Panc1 (cell line): Measurements from ENCODE around the gene TRIM10. TPM values are rescaled to one million over a fixed set of nuclear protein-coding genes. Genes with fewer than 3 reads are reported as not detected.

ENCODE experiments used
- ATAC-seq: fragments of 200-7000 bp; cut with Tn5 transposase; 2 replicates; pipeline ENCODE4 v1.9.1; 2020; ENCODE audit warnings: mild to moderate bottlenecking, moderate library complexity
- BruUV-seq: library from RNA; stranded (reverse); fragments of 400-500 nt; replicated peaks from 2 replicates; lab custom pipeline; 2021; lab: Mats Ljungman, UMichigan
- CTCF ChIA-PET: fragments of 300-600 bp; sonication (Branson Sonifier 250); formaldehyde crosslinking; loops from one replicate; lab custom pipeline; 2022; ENCODE audit warnings: antibody characterized with exemption; lab: Charles Lee
- POLR2A ChIA-PET: fragments of 300-600 bp; sonication (Branson Sonifier 250); formaldehyde crosslinking; loops from one replicate; lab custom pipeline; 2022; ENCODE audit warnings: antibody characterized with exemption; lab: Charles Lee
- DNase-seq: peaks from one replicate; pipeline ENCODE4 v3.0.0-alpha.2; 2010; ENCODE audit warnings: low read depth, low spot score
- H3K27ac ChIP-seq: 2 replicates; pipeline ENCODE4 v1.5.1; 2011; ENCODE audit warnings: mild to moderate bottlenecking, low read length, inconsistent platforms
- H3K27me3 ChIP-seq: fragments of 200-500 bp; sonication (Bioruptor generic); 2 replicates; pipeline ENCODE4 v1.6.0; 2014; ENCODE audit warnings: low read length, inconsistent platforms; ENCODE audit not compliant: control insufficient read depth, insufficient read depth
- H3K36me3 ChIP-seq: fragments of 200-500 bp; sonication (Bioruptor generic); 2 replicates; pipeline ENCODE4 v1.5.1; 2014; ENCODE audit warnings: inconsistent platforms, mild to moderate bottlenecking, low read length, moderate library complexity; ENCODE audit not compliant: control insufficient read depth, insufficient read depth
- H3K4me1 ChIP-seq: 2 replicates; pipeline ENCODE4 v1.5.1; 2011; ENCODE audit warnings: inconsistent platforms, mild to moderate bottlenecking, low read length, moderate library complexity; ENCODE audit not compliant: control insufficient read depth, insufficient read depth
- H3K4me3 ChIP-seq, 2 experiments: 2 replicates each; pipeline ENCODE4 v1.5.1; 2011 to 2012; ENCODE audit warnings: low read depth in 2 of 2, low read length in 2 of 2, mild to moderate bottlenecking in 2 of 2, inconsistent platforms in 1 of 2, moderate library complexity in 1 of 2
- H3K9me3 ChIP-seq: fragments of 200-500 bp; sonication (Bioruptor generic); 2 replicates; pipeline ENCODE4 v1.5.1; 2014; ENCODE audit warnings: low read depth, mild to moderate bottlenecking, inconsistent platforms, low read length, moderate library complexity; ENCODE audit not compliant: control insufficient read depth, insufficient read depth
- CTCF ChIP-seq: fragments of 450-650 bp; IDR thresholded peaks from 2 replicates; pipeline ENCODE4 v1.5.1; 2017; ENCODE audit warnings: mild to moderate bottlenecking
- POLR2AphosphoS5 ChIP-seq: IDR thresholded peaks from 2 replicates; pipeline ENCODE4 v1.6.1; 2012; ENCODE audit warnings: mild to moderate bottlenecking, low read depth, low read length, moderate library complexity
- REST ChIP-seq, 2 experiments: IDR thresholded peaks; 2 replicates each; pipeline ENCODE4 v1.6.1; 2011 to 2012; ENCODE audit warnings: low read depth in 2 of 2, control low read depth in 1 of 2, low read length in 1 of 2, mild to moderate bottlenecking in 1 of 2, moderate library complexity in 1 of 2; ENCODE audit not compliant: insufficient read depth in 1 of 2
- SIN3A ChIP-seq: IDR thresholded peaks from 2 replicates; pipeline ENCODE4 v1.6.1; 2012; ENCODE audit warnings: low read depth, mild to moderate bottlenecking, low read length, moderate library complexity, borderline replicate concordance; ENCODE audit not compliant: insufficient read depth
- TCF7L2 ChIP-seq: IDR thresholded peaks from 2 replicates; pipeline ENCODE4 v1.6.1; 2011; ENCODE audit warnings: mild to moderate bottlenecking, low read depth, low read length, inconsistent platforms
- in situ Hi-C: cut with HindIII; loops from 2 replicates; pipeline ENCODE4 v1.10.0; 2016; ENCODE audit warnings: low sequenced_read_pairs, low pct_unique_long_range_greater_than_20kb
- intact Hi-C: fragments of 100-400 bp; cut with micrococcal nuclease; formaldehyde crosslinking; loops from one replicate; pipeline ENCODE4 v1.10.0; 2022; ENCODE audit not compliant: unreplicated experiment
- total RNA-seq: library from RNA; stranded (reverse); gene quantifications from one replicate; pipeline ENCODE4 v1.2.1, GENCODE V29; 2021; ENCODE audit not compliant: unreplicated experiment

TRIM10 gene
- total RNA-seq, 1 experiment from 2014 or later, result not detected

DNA sequence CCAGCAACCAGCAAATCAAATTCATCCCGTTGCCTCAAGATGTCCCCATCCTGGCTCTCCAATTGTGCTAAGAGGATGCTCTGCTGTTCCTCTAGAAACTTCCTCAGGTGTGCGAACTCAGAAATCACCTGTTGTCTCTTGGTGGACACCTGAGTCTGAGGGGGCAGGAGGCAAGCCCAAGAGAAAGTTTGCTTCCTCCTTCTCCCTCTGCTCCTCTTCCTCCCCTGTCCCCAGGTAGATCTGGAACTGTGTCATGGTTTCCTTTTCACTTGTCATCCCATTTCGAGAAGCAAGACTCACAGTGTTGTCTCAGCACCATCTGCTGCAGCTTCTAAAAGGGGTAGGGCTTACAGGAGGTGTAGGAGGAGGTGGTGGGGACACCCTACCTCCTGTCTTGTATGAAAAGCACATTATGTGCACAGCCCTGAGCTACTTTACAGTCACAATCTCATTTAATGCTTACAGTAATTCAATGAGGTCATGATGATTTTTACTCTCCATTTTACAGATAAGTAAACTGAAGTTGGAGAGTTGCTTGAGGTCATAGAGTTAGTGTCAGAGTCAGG lies 2.5 kb downstream of the TRIM10 start:
- Histone ChIP-seq H3K36me3 (no peaks in the 10 kb centered on the region), H3K4me1 (no peaks in the 10 kb centered on the region), H3K9me3 (no peaks in the 10 kb centered on the region), H3K27ac (no peak overlapping the region), H3K27me3 (peaks cover 14% of the 10 kb centered on the region), H3K4me3 (no peak overlapping the region)
- ATAC-seq (no peak), DNase-seq (no peak)
- TF ChIP-seq SIN3A, result no peak
- no peak for TF ChIP-seq TCF7L2
- no peak for TF ChIP-seq REST (IDR thresholded peaks at IDR 0.05; ENCODE audit: insufficient read depth in 1 of 2, low read depth in 2 of 2, low read length in 1 of 2)
- no peak for TF ChIP-seq POLR2AphosphoS5
- no peak for TF ChIP-seq CTCF
- in situ Hi-C loops (no loop called here), intact Hi-C loops (no loop called here)
- POLR2A ChIA-PET, result no interaction called here
- BruUV-seq, result no TSS peak
- CTCF ChIA-PET, result no interaction called here

- DNase-seq (no peak), ATAC-seq (no peak)
- in situ Hi-C loops, result no loop called here
- H3K27ac ChIP-seq, result no peak overlapping the region
- POLR2A ChIA-PET, result no interaction called here
- no peak for TF ChIP-seq POLR2AphosphoS5
- TF ChIP-seq REST (IDR thresholded peaks at IDR 0.05; ENCODE audit: insufficient read depth in 1 of 2, low read depth in 2 of 2, low read length in 1 of 2), result no peak
- TF ChIP-seq TCF7L2, result no peak
- TF ChIP-seq CTCF, result no peak
- TF ChIP-seq SIN3A, result no peak
- CTCF ChIA-PET, result no interaction called here
- no peaks in the 10 kb centered on the region for H3K4me1 ChIP-seq
- BruUV-seq, result no TSS peak
- intact Hi-C loops, result no loop called here
- no peak overlapping the region for H3K4me3 ChIP-seq
- peaks cover 14% of the 10 kb centered on the region for H3K27me3 ChIP-seq
- no peaks in the 10 kb centered on the region for H3K36me3 ChIP-seq
- no peaks in the 10 kb centered on the region for H3K9me3 ChIP-seq
Measured at GRCh38 chr6:30157999-30158398, 3.0 kb downstream of the TRIM10 start.
